GM12878 (cell line): Measurements from ENCODE around the gene CLDN10. TPM values are rescaled to one million over a fixed set of nuclear protein-coding genes. Genes with fewer than 3 reads are reported as not detected.

Experiments
- ATAC-seq: fragments of 200-7000 bp; cut with Tn5 transposase; 3 replicates; pipeline ENCODE4 v1.9.1; 2020; ENCODE audit warnings: mild to moderate bottlenecking, moderate library complexity
- BruUV-seq: library from RNA; stranded (reverse); fragments of 400-500 nt; replicated peaks from 2 replicates; lab custom pipeline; 2021; lab: Mats Ljungman, UMichigan
- CTCF ChIA-PET: fragments of 300-600 bp; sonication (Branson Sonifier 250); formaldehyde crosslinking; extraction: SDS; loops from one replicate; lab custom pipeline; 2021; ENCODE audit warnings: inconsistent platforms; lab: Yijun Ruan, JAX
- POLR2A ChIA-PET: fragments of 350-600 bp; formaldehyde crosslinking; extraction: SDS; loops from one replicate; lab custom pipeline; 2021; ENCODE audit warnings: inconsistent platforms; lab: Charles Lee
- RAD21 ChIA-PET: fragments of 300-600 bp; sonication (Branson Sonifier 250); formaldehyde crosslinking; loops from one replicate; lab custom pipeline; 2023; ENCODE audit warnings: antibody characterized with exemption; ENCODE audit not compliant: unreplicated experiment; lab: Charles Lee
- SMC1A ChIA-PET: fragments of 300-600 bp; sonication (Branson Sonifier 250); formaldehyde crosslinking; loops from one replicate; lab custom pipeline; 2023; ENCODE audit not compliant: unreplicated experiment, uncharacterized antibody; lab: Charles Lee
- DNase-seq: peaks from one replicate; pipeline ENCODE4 v3.0.0-alpha.2; 2011; ENCODE audit warnings: low read depth, low spot score
- FAIRE-seq: peaks from 3 replicates; lab custom pipeline; 2011; peaks lifted over from hg19 to GRCh38; lab: Jason Lieb, UNC
- H2AFZ ChIP-seq: 2 replicates; pipeline ENCODE4 v1.6.0; 2011; ENCODE audit warnings: low read depth, low read length, control low read depth; ENCODE audit not compliant: control insufficient read depth
- H3K27ac ChIP-seq: 2 replicates; pipeline ENCODE4 v1.5.1; 2011; ENCODE audit warnings: control low read depth; ENCODE audit not compliant: control insufficient read depth, insufficient read depth
- H3K27me3 ChIP-seq, 2 experiments: replicated peaks in 1 of 2; 2 replicates each; pipeline versions ENCODE4 v1.6.0 to v1.6.1; 2011; ENCODE audit warnings: low read length in 1 of 2; ENCODE audit not compliant: control insufficient read depth in 2 of 2, insufficient read depth in 2 of 2
- H3K36me3 ChIP-seq, 2 experiments: 2 replicates each; pipeline ENCODE4 v1.5.1; 2011; ENCODE audit warnings: low read length in 1 of 2; ENCODE audit not compliant: control insufficient read depth in 2 of 2, insufficient read depth in 2 of 2
- H3K4me1 ChIP-seq: 2 replicates; pipeline ENCODE4 v1.6.1; 2011; ENCODE audit warnings: mild to moderate bottlenecking, low read length, moderate library complexity, mixed read lengths; ENCODE audit not compliant: control insufficient read depth, insufficient read depth
- H3K4me2 ChIP-seq: 2 replicates; pipeline ENCODE4 v1.6.0; 2011; ENCODE audit warnings: control low read depth; ENCODE audit not compliant: control insufficient read depth, insufficient read depth
- H3K4me3 ChIP-seq: fragments of 200-600 bp; sonication (generic); 2 replicates; pipeline ENCODE4 v1.5.1; 2016
- H3K79me2 ChIP-seq: 2 replicates; pipeline ENCODE4 v1.6.0; 2011; ENCODE audit warnings: low read length; ENCODE audit not compliant: control insufficient read depth, insufficient read depth
- H3K9ac ChIP-seq: 2 replicates; pipeline ENCODE4 v1.8.0; 2011; ENCODE audit warnings: low read length, control low read depth, mixed read lengths; ENCODE audit not compliant: control insufficient read depth, insufficient read depth
- H3K9me3 ChIP-seq: replicated peaks from 3 replicates; pipeline ENCODE4 v1.5.1; 2011; ENCODE audit warnings: mild to moderate bottlenecking, low read length; ENCODE audit not compliant: control insufficient read depth, insufficient read depth
- H4K20me1 ChIP-seq: 2 replicates; pipeline ENCODE4 v1.6.0; 2011; ENCODE audit not compliant: control insufficient read depth, insufficient read depth
- BCL3 ChIP-seq: IDR thresholded peaks from 2 replicates; pipeline ENCODE4 v1.6.1; 2011; ENCODE audit warnings: borderline replicate concordance, low read depth, mild to moderate bottlenecking, moderate library complexity, low read length; ENCODE audit not compliant: insufficient read depth, poor library complexity, severe bottlenecking
- CHD2 ChIP-seq: IDR thresholded peaks from 2 replicates; pipeline ENCODE4 v1.6.1; 2011; ENCODE audit warnings: low read depth, low read length, improper control_type of control experiment, borderline replicate concordance
- FOXM1 ChIP-seq: IDR thresholded peaks from 2 replicates; pipeline ENCODE4 v1.6.1; 2012; ENCODE audit warnings: low read depth, mild to moderate bottlenecking, inconsistent platforms, low read length, moderate library complexity
- IRF4 ChIP-seq: IDR thresholded peaks from 2 replicates; pipeline ENCODE4 v1.6.1; 2011; ENCODE audit warnings: low read depth, low read length
- KAT2A ChIP-seq: conservative IDR thresholded peaks from 2 replicates; pipeline ENCODE4 v1.6.1; 2011; ENCODE audit warnings: low read depth, low read length; ENCODE audit not compliant: control insufficient read depth
- KLF5 ChIP-seq: fragments of 450-650 bp; IDR thresholded peaks from 2 replicates; pipeline ENCODE4 v1.6.1; 2014; ENCODE audit warnings: mild to moderate bottlenecking; ENCODE audit not compliant: partially characterized antibody
- MTA3 ChIP-seq: IDR thresholded peaks from 2 replicates; pipeline ENCODE4 v1.6.1; 2012; ENCODE audit warnings: low read length, inconsistent platforms, borderline replicate concordance
- REST ChIP-seq: IDR thresholded peaks from 2 replicates; pipeline ENCODE4 v1.6.1; 2012; ENCODE audit warnings: mild to moderate bottlenecking, low read depth, low read length
- RUNX3 ChIP-seq: IDR thresholded peaks from 2 replicates; pipeline ENCODE4 v1.6.1; 2012; ENCODE audit warnings: low read length, inconsistent platforms
- SREBF1 ChIP-seq: IDR thresholded peaks from 2 replicates; pipeline ENCODE4 v1.6.1; 2012; ENCODE audit warnings: mild to moderate bottlenecking, low read length
- WGBS: methylation state at CpG from one replicate; pipeline ENCODE4 v1.1.6; 2016; ENCODE audit warnings: low lambda C conversion rate; ENCODE audit not compliant: insufficient replicate concordance, insufficient coverage; ENCODE audit errors: missing lambda C conversion rate; 5-methylcytosine and 5-hydroxymethylcytosine counted together
- in situ Hi-C: fragments of 300-500 bp; cut with MboI; formaldehyde crosslinking; loops from 9 replicates; pipeline ENCODE4 v1.14.3; 2018; ENCODE audit warnings: mixed read lengths
- intact Hi-C: fragments of 100-400 bp; cut with micrococcal nuclease; formaldehyde crosslinking; loops from one replicate; pipeline ENCODE4 v1.14.2; 2022; ENCODE audit not compliant: unreplicated experiment
- polyA plus RNA-seq, 11 experiments: library from polyadenylated mRNA; depleted of rRNA in 4 of 11; unstranded in 6 of 11; stranded (reverse) in 5 of 11; fragments of >200 nt; fragmentation: Nextera tagmentation in 4 of 11; fragmentation: Illumina TruSeq in 1 of 11; extraction: Ambion mirVana in 4 of 11; extraction: Trizol in 1 of 11; gene quantifications; 1 replicate in 1 of 11; 2 replicates in 10 of 11; pipeline versions ENCODE4 v1.2.1 to v1.2.3, GENCODE V29; 2011 to 2016; ENCODE audit warnings: inconsistent platforms in 2 of 11, missing spikeins in 2 of 11, low read depth in 1 of 11
- total RNA-seq, 4 experiments: library from RNA; depleted of rRNA in 3 of 4; stranded (reverse); fragments of >200 nt in 3 of 4; fragmentation: Illumina TruSeq in 1 of 4; extraction: Trizol in 1 of 4; gene quantifications; 2 replicates each; pipeline versions ENCODE4 v1.2.1 to v1.2.3, GENCODE V29; 2013 to 2021

The CLDN10 gene
- total and polyA plus RNA-seq, 10 of the 15 experiments (the other 5 are each of a cell fraction or from before 2014, with no cell fraction given), result not detected

- Histone ChIP-seq H3K4me1 (no peaks in the 10 kb centered on the region), H2AFZ (no peak overlapping the region), H3K79me2 (no peaks in the 10 kb centered on the region), H3K27ac (no peak overlapping the region), H3K9ac (no peak overlapping the region), H3K4me2 (no peak overlapping the region), H3K9me3 (no peaks in the 10 kb centered on the region; the same call in 2 of the 3 replicates), H4K20me1 (no peaks in the 10 kb centered on the region), H3K27me3 (no peaks in the 10 kb centered on the region), H3K36me3 (no peaks in the 10 kb centered on the region), H3K4me3 (no peak overlapping the region)
- FAIRE-seq (no peak), DNase-seq (no peak), ATAC-seq (no peak)
- intact Hi-C loops (no loop called here), in situ Hi-C loops (loop anchor here (5.0 to 25.0 kb wide), 2 partner anchors 216 to 361 kb away; no protein-coding TSS in a partner anchor)
- ChIA-PET RAD21 (interaction anchor here (1.2 to 5.8 kb wide), 5 partner anchors 12 to 217 kb away, joined by 3 to 101 read pairs (median 4); no protein-coding TSS in a partner anchor), POLR2A (interaction anchor here (0.7 kb wide), 1 partner anchor 671 kb away, joined by 3 read pairs; no protein-coding TSS in a partner anchor), CTCF (interaction anchor here (0.6 to 7.7 kb wide), 8 partner anchors 11 to 360 kb away, joined by 3 to 192 read pairs (median 4); no protein-coding TSS in a partner anchor), SMC1A (interaction anchor here (0.8 to 7.6 kb wide), 6 partner anchors 9 to 214 kb away, joined by 3 to 139 read pairs (median 4); no protein-coding TSS in a partner anchor)
- 94% methylated on average over 10 of the region's 10 CpGs for WGBS
- no peak for TF ChIP-seq RUNX3
- BruUV-seq, result no TSS peak
Measured at GRCh38 chr13:95620825-95621498, 68.4 kb downstream of the CLDN10 start.

GRCh38 chr13:95623141-95623540 lies 70.6 kb downstream of the CLDN10 start:
- H3K27ac ChIP-seq, result no peak overlapping the region
- no peak for DNase-seq
- FAIRE-seq, result no peak
- intact Hi-C loops, result no loop called here
- no peak overlapping the region for H3K4me3 ChIP-seq
- ChIA-PET SMC1A (interaction anchor here (0.9 to 7.6 kb wide), 5 partner anchors 9 to 363 kb away, joined by 3 to 139 read pairs (median 4); no protein-coding TSS in a partner anchor), RAD21 (interaction anchor here (1.3 to 5.8 kb wide), 4 partner anchors 14 to 211 kb away, joined by 4 to 101 read pairs (median 8); no protein-coding TSS in a partner anchor), CTCF (interaction anchor here (1.0 to 7.7 kb wide), 14 partner anchors 8 to 357 kb away, joined by 3 to 192 read pairs (median 6); no protein-coding TSS in a partner anchor), POLR2A (no interaction called here)
- H3K4me1 ChIP-seq, result no peaks in the 10 kb centered on the region
- H3K79me2 ChIP-seq, result no peaks in the 10 kb centered on the region
- no peak overlapping the region for H2AFZ ChIP-seq
- no peaks in the 10 kb centered on the region for H3K36me3 ChIP-seq
- 9% methylated on average over 5 of the region's 5 CpGs for WGBS
- no peaks in the 10 kb centered on the region for H4K20me1 ChIP-seq
- H3K4me2 ChIP-seq, result no peak overlapping the region
- H3K27me3 ChIP-seq, result no peaks in the 10 kb centered on the region
- H3K9me3 ChIP-seq, result no peaks in the 10 kb centered on the region
- H3K9ac ChIP-seq, result no peak overlapping the region
- no peak for ATAC-seq
- in situ Hi-C loops, result loop anchor here (5.0 to 25.0 kb wide), 2 partner anchors 214 to 359 kb away; no protein-coding TSS in a partner anchor
- BruUV-seq, result no TSS peak
- no peak for TF ChIP-seq MTA3
- TF ChIP-seq FOXM1, result no peak
- TF ChIP-seq RUNX3, result no peak
- no peak for TF ChIP-seq BCL3
- no peak for TF ChIP-seq KLF5
- no peak for TF ChIP-seq REST
- no peak for TF ChIP-seq SREBF1
- TF ChIP-seq CHD2, result no peak
- no peak for TF ChIP-seq KAT2A
- no peak for TF ChIP-seq IRF4
